ENCODE measurements around the gene DNASE1L3.

The DNASE1L3 gene

GRCh38 chr3:58177747-58178527 lies 32.8 kb downstream of the DNASE1L3 start:
- H3K27me3 Mint-ChIP-seq: no peaks in the 10 kb centered on the region
- peaks cover 3% of the 10 kb centered on the region for H3K36me3 Mint-ChIP-seq (ENCODE audit: insufficient read depth)
- peak overlapping the region; percentile 42 for H3K27ac Mint-ChIP-seq (ENCODE audit: low read depth)
- H3K4me3 Mint-ChIP-seq: peak overlapping the region; percentile 71
- peaks cover 11% of the 10 kb centered on the region for H3K4me1 Mint-ChIP-seq
- peak; percentile 74 to 89 for DNase-seq (ENCODE audit: low spot score in 2 of 2)
- ATAC-seq (replicated peaks; ENCODE audit: extremely low read depth, poor library complexity, severe bottlenecking): peak; percentile 83
- no peaks in the 10 kb centered on the region for H3K9me3 Mint-ChIP-seq

- Mint-ChIP-seq H3K9me3 (no peaks in the 10 kb centered on the region), H3K4me1 (peaks cover 11% of the 10 kb centered on the region), H3K27ac (ENCODE audit: low read depth) (no peak overlapping the region), H3K36me3 (ENCODE audit: insufficient read depth) (peaks cover 3% of the 10 kb centered on the region), H3K4me3 (peak overlapping the region; percentile 71), H3K27me3 (no peaks in the 10 kb centered on the region)
- no peak for ATAC-seq (replicated peaks; ENCODE audit: extremely low read depth, poor library complexity, severe bottlenecking)
- DNase-seq (ENCODE audit: low spot score in 2 of 2): no peak
Observed at GRCh38 chr3:58176827-58177489, 33.8 kb downstream of the DNASE1L3 start.

GRCh38 chr3:58176185-58176530 lies 34.6 kb downstream of the DNASE1L3 start:
- DNase-seq (ENCODE audit: low spot score in 2 of 2): no peak
- H3K36me3 Mint-ChIP-seq (ENCODE audit: insufficient read depth): peaks cover 5% of the 10 kb centered on the region
- H3K4me1 Mint-ChIP-seq: peaks cover 11% of the 10 kb centered on the region
- no peak overlapping the region for H3K27ac Mint-ChIP-seq (ENCODE audit: low read depth)
- no peaks in the 10 kb centered on the region for H3K27me3 Mint-ChIP-seq
- H3K4me3 Mint-ChIP-seq: no peak overlapping the region
- ATAC-seq (replicated peaks; ENCODE audit: extremely low read depth, poor library complexity, severe bottlenecking): no peak
- H3K9me3 Mint-ChIP-seq: no peaks in the 10 kb centered on the region

GRCh38 chr3:58175437-58176184 lies 35.2 kb downstream of the DNASE1L3 start:
- no peak for DNase-seq (ENCODE audit: low spot score in 2 of 2)
- Mint-ChIP-seq H3K4me1 (peaks cover 11% of the 10 kb centered on the region), H3K4me3 (no peak overlapping the region), H3K9me3 (no peaks in the 10 kb centered on the region), H3K27ac (ENCODE audit: low read depth) (no peak overlapping the region), H3K36me3 (ENCODE audit: insufficient read depth) (peaks cover 5% of the 10 kb centered on the region), H3K27me3 (no peaks in the 10 kb centered on the region)
- no peak for ATAC-seq (replicated peaks; ENCODE audit: extremely low read depth, poor library complexity, severe bottlenecking)

GRCh38 chr3:58175187-58175436 lies 35.7 kb downstream of the DNASE1L3 start:
- Mint-ChIP-seq H3K9me3 (no peaks in the 10 kb centered on the region), H3K36me3 (ENCODE audit: insufficient read depth) (peaks cover 5% of the 10 kb centered on the region), H3K4me3 (no peak overlapping the region), H3K27me3 (no peaks in the 10 kb centered on the region), H3K4me1 (peaks cover 11% of the 10 kb centered on the region), H3K27ac (ENCODE audit: low read depth) (no peak overlapping the region)
- DNase-seq (ENCODE audit: low spot score in 2 of 2) (no peak), ATAC-seq (replicated peaks; ENCODE audit: extremely low read depth, poor library complexity, severe bottlenecking) (no peak)

- Mint-ChIP-seq H3K4me3 (no peak overlapping the region), H3K4me1 (peaks cover 9% of the 10 kb centered on the region), H3K27me3 (no peaks in the 10 kb centered on the region), H3K36me3 (ENCODE audit: insufficient read depth) (peaks cover 5% of the 10 kb centered on the region), H3K27ac (ENCODE audit: low read depth) (no peak overlapping the region), H3K9me3 (no peaks in the 10 kb centered on the region)
- no peak for DNase-seq (ENCODE audit: low spot score in 2 of 2)
- no peak for ATAC-seq (replicated peaks; ENCODE audit: extremely low read depth, poor library complexity, severe bottlenecking)
Observed at GRCh38 chr3:58173669-58174398, 36.9 kb downstream of the DNASE1L3 start.

- no peaks in the 10 kb centered on the region for H3K27me3 Mint-ChIP-seq
- H3K27ac Mint-ChIP-seq (ENCODE audit: low read depth): no peak overlapping the region
Observed at GRCh38 chr3:58173029-58173668, 37.6 kb downstream of the DNASE1L3 start.

GRCh38 chr3:58171126-58171525 lies 39.6 kb downstream of the DNASE1L3 start:
- ATAC-seq (replicated peaks; ENCODE audit: extremely low read depth, poor library complexity, severe bottlenecking): no peak
- DNase-seq (ENCODE audit: low spot score in 2 of 2): no peak
- Mint-ChIP-seq H3K4me1 (no peaks in the 10 kb centered on the region), H3K36me3 (ENCODE audit: insufficient read depth) (peaks cover 4% of the 10 kb centered on the region), H3K9me3 (no peaks in the 10 kb centered on the region), H3K4me3 (no peak overlapping the region), H3K27me3 (no peaks in the 10 kb centered on the region), H3K27ac (ENCODE audit: low read depth) (no peak overlapping the region)

More at GRCh38 chr3:58173029-58173668, 37.6 kb downstream of the DNASE1L3 start:
- no peak overlapping the region for H3K4me3 Mint-ChIP-seq
- ATAC-seq (replicated peaks; ENCODE audit: extremely low read depth, poor library complexity, severe bottlenecking) (no peak), DNase-seq (ENCODE audit: low spot score in 2 of 2) (no peak)
- H3K36me3 Mint-ChIP-seq (ENCODE audit: insufficient read depth): peaks cover 7% of the 10 kb centered on the region
- H3K4me1 Mint-ChIP-seq: peaks cover 2% of the 10 kb centered on the region
- H3K9me3 Mint-ChIP-seq: no peaks in the 10 kb centered on the region

- no peaks in the 10 kb centered on the region for H3K27me3 Mint-ChIP-seq
- no peak overlapping the region for H3K27ac Mint-ChIP-seq (ENCODE audit: low read depth)
- no peak overlapping the region for H3K4me3 Mint-ChIP-seq
- ATAC-seq (replicated peaks; ENCODE audit: extremely low read depth, poor library complexity, severe bottlenecking) (no peak), DNase-seq (ENCODE audit: low spot score in 2 of 2) (no peak)
- H3K4me1 Mint-ChIP-seq: no peaks in the 10 kb centered on the region
- H3K9me3 Mint-ChIP-seq: no peaks in the 10 kb centered on the region
- peaks cover 4% of the 10 kb centered on the region for H3K36me3 Mint-ChIP-seq (ENCODE audit: insufficient read depth)
Observed at GRCh38 chr3:58170376-58170775, 40.4 kb downstream of the DNASE1L3 start.

GRCh38 chr3:58169371-58169770 lies 41.4 kb downstream of the DNASE1L3 start:
- H3K9me3 Mint-ChIP-seq: no peaks in the 10 kb centered on the region
- H3K27ac Mint-ChIP-seq (ENCODE audit: low read depth): no peak overlapping the region
- no peaks in the 10 kb centered on the region for H3K27me3 Mint-ChIP-seq
- no peaks in the 10 kb centered on the region for H3K4me1 Mint-ChIP-seq
- no peak for DNase-seq (ENCODE audit: low spot score in 2 of 2)
- H3K4me3 Mint-ChIP-seq: no peak overlapping the region
- no peak for ATAC-seq (replicated peaks; ENCODE audit: extremely low read depth, poor library complexity, severe bottlenecking)
- H3K36me3 Mint-ChIP-seq (ENCODE audit: insufficient read depth): peaks cover 4% of the 10 kb centered on the region

GRCh38 chr3:58168498-58168897 lies 42.3 kb downstream of the DNASE1L3 start:
- no peak for DNase-seq (ENCODE audit: low spot score in 2 of 2)

More at GRCh38 chr3:58168498-58168897, 42.3 kb downstream of the DNASE1L3 start:
- no peak for ATAC-seq (replicated peaks; ENCODE audit: extremely low read depth, poor library complexity, severe bottlenecking)
- Mint-ChIP-seq H3K36me3 (ENCODE audit: insufficient read depth) (peaks cover 8% of the 10 kb centered on the region), H3K27ac (ENCODE audit: low read depth) (no peak overlapping the region), H3K4me3 (no peak overlapping the region), H3K4me1 (no peaks in the 10 kb centered on the region), H3K27me3 (no peaks in the 10 kb centered on the region), H3K9me3 (no peaks in the 10 kb centered on the region)

All from central memory CD8-positive, alpha-beta T cell (primary cell).